Measurements from ENCODE around the gene WDR48.

The WDR48 gene

GRCh38 chr3:39088889-39089288 lies 37.1 kb downstream of the WDR48 start:
- WGBS (ENCODE audit: insufficient coverage, insufficient read length) = no CpG with 5 or more reads among the region's 3 CpGs
- no peaks in the 10 kb centered on the region for H3K4me1 ChIP-seq (ENCODE audit: control insufficient read depth, insufficient read depth, low read length)
- no peak for DNase-seq (ENCODE audit: low read depth, low spot score)
- H3K27me3 ChIP-seq (ENCODE audit: control insufficient read depth, insufficient read depth, low read length) = no peaks in the 10 kb centered on the region
- H3K4me3 ChIP-seq (ENCODE audit: low read length) = no peak overlapping the region
- no peak overlapping the region for H3K27ac ChIP-seq (ENCODE audit: low read length)
- H3K9me3 ChIP-seq (ENCODE audit: control insufficient read depth, insufficient read depth, low read length) = no peaks in the 10 kb centered on the region
- H3K36me3 ChIP-seq (ENCODE audit: control insufficient read depth, insufficient read depth, low read length) = peaks cover 18% of the 10 kb centered on the region; the same call in 1 of the 2 replicates

DNA sequence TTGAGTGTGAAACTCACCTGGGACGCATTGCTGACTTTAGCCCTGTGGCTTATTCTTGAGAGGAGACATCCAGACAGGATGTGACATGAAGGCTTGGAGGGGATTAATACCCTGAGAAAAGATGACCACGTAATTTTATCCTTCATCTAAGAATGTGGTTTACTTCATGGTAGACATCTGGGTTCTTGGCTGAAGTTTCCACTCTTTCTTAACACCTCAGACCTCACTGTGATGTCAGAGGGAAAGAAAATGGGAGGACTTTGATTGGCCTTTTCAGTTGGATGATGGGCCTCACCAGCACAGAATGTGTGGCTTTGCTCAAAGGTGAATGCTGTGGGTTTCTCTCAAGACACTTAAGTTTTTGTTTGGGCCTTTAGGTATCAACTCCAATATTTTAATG lies 39.1 kb downstream of the WDR48 start:
- Histone ChIP-seq H3K9me3 (ENCODE audit: control insufficient read depth, insufficient read depth, low read length) (no peaks in the 10 kb centered on the region), H3K27ac (ENCODE audit: low read length) (no peak overlapping the region), H3K4me1 (ENCODE audit: control insufficient read depth, insufficient read depth, low read length) (no peaks in the 10 kb centered on the region), H3K4me3 (ENCODE audit: low read length) (no peak overlapping the region), H3K36me3 (ENCODE audit: control insufficient read depth, insufficient read depth, low read length) (peaks cover 28% of the 10 kb centered on the region; the same call in 1 of the 2 replicates), H3K27me3 (ENCODE audit: control insufficient read depth, insufficient read depth, low read length) (no peaks in the 10 kb centered on the region)
- WGBS (ENCODE audit: insufficient coverage, insufficient read length) = no CpG with 5 or more reads among the region's 2 CpGs
- no peak for DNase-seq (ENCODE audit: low read depth, low spot score)

- no peak overlapping the region for H3K4me3 ChIP-seq (ENCODE audit: low read length)
- no CpG with 5 or more reads among the region's 7 CpGs for WGBS (ENCODE audit: insufficient coverage, insufficient read length)
- no peak overlapping the region for H3K27ac ChIP-seq (ENCODE audit: low read length)
- H3K36me3 ChIP-seq (ENCODE audit: control insufficient read depth, insufficient read depth, low read length) = peaks cover 25% of the 10 kb centered on the region; the same call in 1 of the 2 replicates
- no peaks in the 10 kb centered on the region for H3K4me1 ChIP-seq (ENCODE audit: control insufficient read depth, insufficient read depth, low read length)
- no peaks in the 10 kb centered on the region for H3K27me3 ChIP-seq (ENCODE audit: control insufficient read depth, insufficient read depth, low read length)
- DNase-seq (ENCODE audit: low read depth, low spot score) = no peak
- H3K9me3 ChIP-seq (ENCODE audit: control insufficient read depth, insufficient read depth, low read length) = no peaks in the 10 kb centered on the region
These were observed 43.2 kb downstream of the WDR48 start for GRCh38 chr3:39094851-39095677.

DNA sequence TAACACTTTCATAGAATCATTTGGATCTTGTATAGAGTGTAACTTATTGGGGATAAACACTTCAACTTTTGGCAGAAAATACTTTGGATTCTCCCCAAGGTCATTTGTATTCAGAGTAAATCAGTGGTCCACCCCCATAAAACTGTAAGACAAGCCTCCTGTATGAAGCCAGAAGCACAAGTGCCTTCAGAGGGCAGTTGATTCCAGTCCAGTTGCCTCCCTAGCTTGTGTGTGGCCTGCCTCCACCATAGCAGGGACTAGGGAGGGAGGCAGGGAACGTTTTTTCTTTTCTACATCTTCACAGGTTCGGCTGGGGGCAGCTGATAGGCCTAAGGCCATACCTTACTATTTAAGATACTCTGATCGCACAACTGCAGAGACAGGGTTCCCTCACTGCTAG lies 44.0 kb downstream of the WDR48 start:
- no CpG with 5 or more reads among the region's 3 CpGs for WGBS (ENCODE audit: insufficient coverage, insufficient read length)
- H3K4me1 ChIP-seq (ENCODE audit: control insufficient read depth, insufficient read depth, low read length) = no peaks in the 10 kb centered on the region
- no peak for DNase-seq (ENCODE audit: low read depth, low spot score)
- H3K9me3 ChIP-seq (ENCODE audit: control insufficient read depth, insufficient read depth, low read length) = no peaks in the 10 kb centered on the region
- no peak overlapping the region for H3K4me3 ChIP-seq (ENCODE audit: low read length)
- H3K27me3 ChIP-seq (ENCODE audit: control insufficient read depth, insufficient read depth, low read length) = no peaks in the 10 kb centered on the region
- H3K27ac ChIP-seq (ENCODE audit: low read length) = no peak overlapping the region
- peaks cover 25% of the 10 kb centered on the region; the same call in 1 of the 2 replicates for H3K36me3 ChIP-seq (ENCODE audit: control insufficient read depth, insufficient read depth, low read length)

DNA sequence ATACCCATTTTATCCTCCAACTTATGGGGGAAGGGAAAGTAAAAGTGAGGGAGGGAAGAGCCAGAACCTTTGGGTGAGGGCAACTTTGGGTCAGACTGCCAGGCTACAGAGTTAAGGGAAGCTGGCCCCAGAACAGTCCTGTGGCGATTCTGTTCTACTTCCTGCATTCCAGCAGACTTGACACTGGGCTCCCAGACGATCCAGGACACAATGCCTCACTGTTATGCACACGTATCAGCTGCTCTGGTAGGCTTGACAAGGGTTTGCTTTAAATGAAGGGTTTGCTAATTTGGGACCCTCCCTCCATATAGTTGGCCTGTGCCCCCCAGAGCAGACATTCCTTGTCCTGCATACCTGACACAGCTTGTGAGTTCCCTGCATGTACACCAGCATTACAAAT lies 45.0 kb downstream of the WDR48 start:
- no peak overlapping the region for H3K4me3 ChIP-seq (ENCODE audit: low read length)
- peaks cover 25% of the 10 kb centered on the region; the same call in 1 of the 2 replicates for H3K36me3 ChIP-seq (ENCODE audit: control insufficient read depth, insufficient read depth, low read length)
- H3K27ac ChIP-seq (ENCODE audit: low read length) = no peak overlapping the region
- no CpG with 5 or more reads among the region's 3 CpGs for WGBS (ENCODE audit: insufficient coverage, insufficient read length)
- H3K4me1 ChIP-seq (ENCODE audit: control insufficient read depth, insufficient read depth, low read length) = no peaks in the 10 kb centered on the region
- DNase-seq (ENCODE audit: low read depth, low spot score) = no peak
- no peaks in the 10 kb centered on the region for H3K9me3 ChIP-seq (ENCODE audit: control insufficient read depth, insufficient read depth, low read length)
- no peaks in the 10 kb centered on the region for H3K27me3 ChIP-seq (ENCODE audit: control insufficient read depth, insufficient read depth, low read length)

GRCh38 chr3:39097716-39098472 lies 46.1 kb downstream of the WDR48 start:
- no CpG with 5 or more reads among the region's 8 CpGs for WGBS (ENCODE audit: insufficient coverage, insufficient read length)
- Histone ChIP-seq H3K27me3 (ENCODE audit: control insufficient read depth, insufficient read depth, low read length) (no peaks in the 10 kb centered on the region), H3K4me3 (ENCODE audit: low read length) (no peak overlapping the region), H3K9me3 (ENCODE audit: control insufficient read depth, insufficient read depth, low read length) (no peaks in the 10 kb centered on the region), H3K4me1 (ENCODE audit: control insufficient read depth, insufficient read depth, low read length) (no peaks in the 10 kb centered on the region), H3K27ac (ENCODE audit: low read length) (no peak overlapping the region), H3K36me3 (ENCODE audit: control insufficient read depth, insufficient read depth, low read length) (peaks cover 20% of the 10 kb centered on the region; the same call in 1 of the 2 replicates)
- DNase-seq (ENCODE audit: low read depth, low spot score) = no peak

DNA sequence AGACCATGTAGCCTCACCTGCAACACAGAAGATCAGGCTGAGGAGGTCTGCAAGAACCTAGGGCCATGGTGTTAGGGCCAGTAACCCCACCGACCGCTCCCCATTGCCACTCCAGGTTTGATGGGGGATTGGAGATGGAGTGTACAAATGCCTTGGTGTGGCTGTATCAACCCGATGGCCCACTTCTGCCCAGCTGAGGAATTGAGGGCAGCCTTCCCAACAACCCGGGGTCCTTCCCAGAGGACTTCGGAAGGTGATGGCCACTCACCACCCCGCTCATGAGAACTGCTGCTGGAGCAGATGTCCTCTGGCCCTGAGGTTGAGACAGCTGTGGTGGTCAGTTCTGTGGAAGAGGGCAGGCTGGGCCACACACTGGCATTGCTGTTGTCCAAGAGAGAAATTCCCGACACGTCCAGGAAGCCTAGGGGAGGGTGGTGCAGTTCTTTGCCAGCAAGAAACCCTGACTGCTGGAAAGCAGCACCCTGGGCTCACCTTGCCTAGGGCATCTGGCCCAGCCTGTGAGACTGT lies 46.7 kb downstream of the WDR48 start:
- no peaks in the 10 kb centered on the region for H3K27me3 ChIP-seq (ENCODE audit: control insufficient read depth, insufficient read depth, low read length)
- peaks cover 20% of the 10 kb centered on the region; the same call in 1 of the 2 replicates for H3K36me3 ChIP-seq (ENCODE audit: control insufficient read depth, insufficient read depth, low read length)
- no peaks in the 10 kb centered on the region for H3K9me3 ChIP-seq (ENCODE audit: control insufficient read depth, insufficient read depth, low read length)
- no CpG with 5 or more reads among the region's 8 CpGs for WGBS (ENCODE audit: insufficient coverage, insufficient read length)
- no peak overlapping the region for H3K27ac ChIP-seq (ENCODE audit: low read length)
- no peak overlapping the region for H3K4me3 ChIP-seq (ENCODE audit: low read length)
- no peaks in the 10 kb centered on the region for H3K4me1 ChIP-seq (ENCODE audit: control insufficient read depth, insufficient read depth, low read length)
- no peak for DNase-seq (ENCODE audit: low read depth, low spot score)

DNA sequence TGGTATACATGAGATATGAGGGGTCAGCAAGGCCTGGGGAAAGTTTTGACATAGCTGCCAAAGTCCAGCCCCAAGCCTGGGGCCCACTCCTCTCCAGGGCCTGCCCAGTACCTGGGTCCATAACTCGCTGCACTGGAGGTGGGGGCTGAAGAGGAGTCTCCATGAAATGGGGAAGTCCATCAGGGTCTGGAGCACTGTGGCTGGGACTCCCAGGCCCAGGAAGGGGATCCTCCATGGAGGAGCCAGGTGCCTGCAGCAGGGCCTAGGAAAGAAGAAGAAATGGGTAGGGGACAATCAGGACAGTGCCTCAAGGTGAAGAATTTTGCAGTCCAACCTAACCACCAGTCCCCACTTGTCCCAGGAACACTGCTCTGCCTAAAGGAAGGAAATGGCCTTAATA lies 47.4 kb downstream of the WDR48 start:
- H3K36me3 ChIP-seq (ENCODE audit: control insufficient read depth, insufficient read depth, low read length) = peaks cover 19% of the 10 kb centered on the region; the same call in 1 of the 2 replicates

GRCh38 chr3:39099738-39100499 lies 48.1 kb downstream of the WDR48 start:
- Histone ChIP-seq H3K4me1 (ENCODE audit: control insufficient read depth, insufficient read depth, low read length) (no peaks in the 10 kb centered on the region), H3K27me3 (ENCODE audit: control insufficient read depth, insufficient read depth, low read length) (no peaks in the 10 kb centered on the region), H3K27ac (ENCODE audit: low read length) (no peak overlapping the region), H3K36me3 (ENCODE audit: control insufficient read depth, insufficient read depth, low read length) (peaks cover 12% of the 10 kb centered on the region; the same call in 1 of the 2 replicates), H3K4me3 (ENCODE audit: low read length) (no peak overlapping the region), H3K9me3 (ENCODE audit: control insufficient read depth, insufficient read depth, low read length) (no peaks in the 10 kb centered on the region)
- WGBS (ENCODE audit: insufficient coverage, insufficient read length) = no CpG with 5 or more reads among the region's 2 CpGs
- no peak for DNase-seq (ENCODE audit: low read depth, low spot score)

More for the DNA sequence above, 47.4 kb downstream of the WDR48 start:
- H3K27me3 ChIP-seq (ENCODE audit: control insufficient read depth, insufficient read depth, low read length) = no peaks in the 10 kb centered on the region
- no peaks in the 10 kb centered on the region for H3K4me1 ChIP-seq (ENCODE audit: control insufficient read depth, insufficient read depth, low read length)
- no CpG with 5 or more reads among the region's 1 CpG for WGBS (ENCODE audit: insufficient coverage, insufficient read length)
- DNase-seq (ENCODE audit: low read depth, low spot score) = no peak
- H3K4me3 ChIP-seq (ENCODE audit: low read length) = no peak overlapping the region
- H3K9me3 ChIP-seq (ENCODE audit: control insufficient read depth, insufficient read depth, low read length) = no peaks in the 10 kb centered on the region
- no peak overlapping the region for H3K27ac ChIP-seq (ENCODE audit: low read length)

- Histone ChIP-seq H3K36me3 (ENCODE audit: control insufficient read depth, insufficient read depth, low read length) (peaks cover 9% of the 10 kb centered on the region; the same call in 1 of the 2 replicates), H3K9me3 (ENCODE audit: control insufficient read depth, insufficient read depth, low read length) (no peaks in the 10 kb centered on the region), H3K4me1 (ENCODE audit: control insufficient read depth, insufficient read depth, low read length) (no peaks in the 10 kb centered on the region), H3K27me3 (ENCODE audit: control insufficient read depth, insufficient read depth, low read length) (no peaks in the 10 kb centered on the region), H3K27ac (ENCODE audit: low read length) (no peak overlapping the region), H3K4me3 (ENCODE audit: low read length) (no peak overlapping the region)
- no peak for DNase-seq (ENCODE audit: low read depth, low spot score)
- no CpG with 5 or more reads among the region's 9 CpGs for WGBS (ENCODE audit: insufficient coverage, insufficient read length)
These were observed 48.7 kb downstream of the WDR48 start for GRCh38 chr3:39100500-39100886.

Measured in iPS DF 6.9 (cell line).